ENCODE results near the gene DEFB132. TPM values are rescaled to one million over a fixed set of nuclear protein-coding genes. Genes with fewer than 3 reads are reported as not detected.

The DEFB132 gene
- total and polyA plus RNA-seq, 2 of the 4 experiments (the other 2 are of a cell fraction) = not detected

DNA sequence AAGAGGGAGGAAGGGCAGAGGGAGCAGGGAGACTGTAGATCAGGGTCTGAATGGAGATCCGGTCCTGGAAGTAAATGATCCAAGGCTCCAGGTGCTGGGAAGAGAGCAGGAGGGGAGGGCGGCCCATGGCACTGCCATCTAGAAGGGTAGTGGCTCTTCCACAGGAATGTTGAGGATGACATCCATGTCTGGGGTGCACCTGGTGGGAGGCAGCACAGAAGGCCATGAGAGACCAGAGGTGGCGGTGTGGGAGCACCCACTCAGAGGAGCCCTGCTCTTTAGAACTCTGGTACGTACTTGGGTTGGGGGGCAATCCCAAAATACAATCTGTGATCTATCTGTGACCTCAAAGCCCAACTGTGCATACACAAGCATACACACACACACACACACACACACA is 13.5 kb downstream of the DEFB132 start:
- dilution Hi-C loops (cut with HindIII; ENCODE audit: low sequenced_read_pairs, unreplicated experiment) = no loop called here
- H3K56ac ChIP-seq (ENCODE audit: extremely low read depth, insufficient read depth, low read length) = no peak overlapping the region

More for the DNA sequence above, 13.5 kb downstream of the DEFB132 start:
- TF ChIP-seq SMC3 (IDR thresholded peaks at IDR 0.05; ENCODE audit: low read depth, low read length) (no peak), CHD1 (IDR thresholded peaks at IDR 0.05; ENCODE audit: low read depth, low read length) (no peak), MAZ (IDR thresholded peaks at IDR 0.05; ENCODE audit: borderline replicate concordance, low read depth, low read length) (no peak), NFE2L2 (IDR thresholded peaks at IDR 0.05; ENCODE audit: low read depth, low read length) (no peak), FOS (IDR thresholded peaks at IDR 0.05; ENCODE audit: low read depth, low read length) (no peak), POLR2A (IDR thresholded peaks at IDR 0.05; ENCODE audit: low read depth, low read length) (no peak)
- TF ChIP-seq, protein P1, sequence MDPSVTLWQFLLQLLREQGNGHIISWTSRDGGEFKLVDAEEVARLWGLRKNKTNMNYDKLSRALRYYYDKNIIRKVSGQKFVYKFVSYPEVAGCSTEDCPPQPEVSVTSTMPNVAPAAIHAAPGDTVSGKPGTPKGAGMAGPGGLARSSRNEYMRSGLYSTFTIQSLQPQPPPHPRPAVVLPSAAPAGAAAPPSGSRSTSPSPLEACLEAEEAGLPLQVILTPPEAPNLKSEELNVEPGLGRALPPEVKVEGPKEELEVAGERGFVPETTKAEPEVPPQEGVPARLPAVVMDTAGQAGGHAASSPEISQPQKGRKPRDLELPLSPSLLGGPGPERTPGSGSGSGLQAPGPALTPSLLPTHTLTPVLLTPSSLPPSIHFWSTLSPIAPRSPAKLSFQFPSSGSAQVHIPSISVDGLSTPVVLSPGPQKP (IDR thresholded peaks at IDR 0.05; ENCODE audit: borderline replicate concordance, low read depth, low read length) = no peak
- TF ChIP-seq, protein P2, sequence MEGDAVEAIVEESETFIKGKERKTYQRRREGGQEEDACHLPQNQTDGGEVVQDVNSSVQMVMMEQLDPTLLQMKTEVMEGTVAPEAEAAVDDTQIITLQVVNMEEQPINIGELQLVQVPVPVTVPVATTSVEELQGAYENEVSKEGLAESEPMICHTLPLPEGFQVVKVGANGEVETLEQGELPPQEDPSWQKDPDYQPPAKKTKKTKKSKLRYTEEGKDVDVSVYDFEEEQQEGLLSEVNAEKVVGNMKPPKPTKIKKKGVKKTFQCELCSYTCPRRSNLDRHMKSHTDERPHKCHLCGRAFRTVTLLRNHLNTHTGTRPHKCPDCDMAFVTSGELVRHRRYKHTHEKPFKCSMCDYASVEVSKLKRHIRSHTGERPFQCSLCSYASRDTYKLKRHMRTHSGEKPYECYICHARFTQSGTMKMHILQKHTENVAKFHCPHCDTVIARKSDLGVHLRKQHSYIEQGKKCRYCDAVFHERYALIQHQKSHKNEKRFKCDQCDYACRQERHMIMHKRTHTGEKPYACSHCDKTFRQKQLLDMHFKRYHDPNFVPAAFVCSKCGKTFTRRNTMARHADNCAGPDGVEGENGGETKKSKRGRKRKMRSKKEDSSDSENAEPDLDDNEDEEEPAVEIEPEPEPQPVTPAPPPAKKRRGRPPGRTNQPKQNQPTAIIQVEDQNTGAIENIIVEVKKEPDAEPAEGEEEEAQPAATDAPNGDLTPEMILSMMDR (conservative IDR thresholded peaks at IDR 0.05; ENCODE audit: low read depth, low read length) = no peak
- CTCF ChIA-PET = no interaction called here
- Histone ChIP-seq H3K4me2 (ENCODE audit: low read depth, low read length) (no peak overlapping the region), H3K4ac (ENCODE audit: low read depth, low read length) (no peak overlapping the region), H2BK15ac (ENCODE audit: low read depth, low read length) (no peak overlapping the region), H3K79me1 (ENCODE audit: low read depth in 1 of 2, low read length in 2 of 2) (no peaks in the 10 kb centered on the region), H2AK9ac (replicated peaks; ENCODE audit: low read depth, low read length, poor library complexity) (no peak overlapping the region), H4K91ac (ENCODE audit: insufficient read depth, low read depth, low read length) (no peak overlapping the region), H2BK120ac (ENCODE audit: low read depth, low read length) (no peak overlapping the region), H3K4me1 (ENCODE audit: control insufficient read depth, insufficient read depth, low read length) (no peaks in the 10 kb centered on the region), H2AK5ac (ENCODE audit: low read depth, low read length) (no peak overlapping the region), H3K4me3 (ENCODE audit: insufficient read depth, low read depth, low read length) (no peak overlapping the region), H3K18ac (ENCODE audit: low read depth, low read length) (no peak overlapping the region), H3K9ac (ENCODE audit: low read depth, low read length) (no peak overlapping the region), H2AFZ (replicated peaks; ENCODE audit: low read length, poor library complexity) (no peak overlapping the region), H3K27ac (ENCODE audit: insufficient read depth, low read length) (no peak overlapping the region), H4K8ac (ENCODE audit: low read depth in 2 of 2, low read length in 2 of 2) (no peak overlapping the region), H2BK20ac (ENCODE audit: low read depth, low read length) (no peak overlapping the region), H3K23ac (ENCODE audit: low read depth, low read length) (no peak overlapping the region), H3K14ac (replicated peaks; ENCODE audit: low read depth, low read length) (no peak overlapping the region), H4K20me1 (ENCODE audit: insufficient read depth, low read length) (no peaks in the 10 kb centered on the region), H3K27me3 (ENCODE audit: control insufficient read depth, insufficient read depth, low read length) (no peaks in the 10 kb centered on the region), H3K36me3 (ENCODE audit: control insufficient read depth, insufficient read depth, low read length) (peaks cover 8% of the 10 kb centered on the region), H3K9me3 (ENCODE audit: control insufficient read depth, insufficient read depth, low read length) (no peaks in the 10 kb centered on the region), H4K5ac (ENCODE audit: low read depth, low read length) (no peak overlapping the region), H3K9me1 (ENCODE audit: insufficient read depth, low read length) (no peaks in the 10 kb centered on the region; the same call in 1 of the 2 replicates), H2BK5ac (ENCODE audit: low read depth, low read length, poor library complexity, severe bottlenecking) (no peak overlapping the region)
- intact Hi-C loops (cut with micrococcal nuclease) = no loop called here
- no peak for ATAC-seq (ENCODE audit: low read depth)
- POLR2A ChIA-PET (ENCODE audit: unreplicated experiment) = no interaction called here
- 93% methylated on average over 3 of the region's 4 CpGs; no CpG with 5 or more reads in 1 of the 2 experiments for WGBS, 2 experiments (ENCODE audit: extremely low coverage in 2 of 2, insufficient read length in 1 of 2)
- DNase-seq = no peak
- BruUV-seq (replicated peaks) = no TSS peak
- in situ Hi-C loops (cut with MboI; ENCODE audit: low sequenced_read_pairs) = no loop called here
